ENCODE measurements around the gene DOCK1.

DOCK1 gene

GRCh38 chr10:127133225-127133624 lies 228.0 kb downstream of the DOCK1 start:
- Histone ChIP-seq H3K27ac (ENCODE audit: low read length) (no peak overlapping the region), H3K27me3 (ENCODE audit: insufficient read depth, low read length) (no peaks in the 10 kb centered on the region), H3K4me1 (ENCODE audit: insufficient read depth, low read length) (no peaks in the 10 kb centered on the region), H3K9me3 (ENCODE audit: insufficient read depth, low read depth, low read length) (no peaks in the 10 kb centered on the region), H3K4me3 (ENCODE audit: low read length) (no peak overlapping the region), H3K9ac (ENCODE audit: low read depth, low read length) (no peak overlapping the region), H3K36me3 (ENCODE audit: insufficient read depth, low read depth, low read length) (peaks cover 20% of the 10 kb centered on the region)

- H3K9me3 ChIP-seq (ENCODE audit: insufficient read depth, low read depth, low read length) = no peaks in the 10 kb centered on the region
- no peak overlapping the region for H3K9ac ChIP-seq (ENCODE audit: low read depth, low read length)
- no peaks in the 10 kb centered on the region for H3K4me1 ChIP-seq (ENCODE audit: insufficient read depth, low read length)
- no peak overlapping the region for H3K27ac ChIP-seq (ENCODE audit: low read length)
- H3K27me3 ChIP-seq (ENCODE audit: insufficient read depth, low read length) = no peaks in the 10 kb centered on the region
- peaks cover 14% of the 10 kb centered on the region for H3K36me3 ChIP-seq (ENCODE audit: insufficient read depth, low read depth, low read length)
- H3K4me3 ChIP-seq (ENCODE audit: low read length) = no peak overlapping the region
Measured at GRCh38 chr10:127133672-127134500, 228.7 kb downstream of the DOCK1 start.

- H3K9me3 ChIP-seq (ENCODE audit: insufficient read depth, low read depth, low read length) = no peaks in the 10 kb centered on the region
- no peak overlapping the region for H3K27ac ChIP-seq (ENCODE audit: low read length)
- no peak overlapping the region for H3K4me3 ChIP-seq (ENCODE audit: low read length)
- no peaks in the 10 kb centered on the region for H3K27me3 ChIP-seq (ENCODE audit: insufficient read depth, low read length)
- H3K9ac ChIP-seq (ENCODE audit: low read depth, low read length) = no peak overlapping the region
- H3K4me1 ChIP-seq (ENCODE audit: insufficient read depth, low read length) = no peaks in the 10 kb centered on the region
- H3K36me3 ChIP-seq (ENCODE audit: insufficient read depth, low read depth, low read length) = peaks cover 16% of the 10 kb centered on the region; the same call in 1 of the 2 replicates
Measured at GRCh38 chr10:127135844-127136577, 230.8 kb downstream of the DOCK1 start.

GRCh38 chr10:127137391-127137790 lies 232.2 kb downstream of the DOCK1 start:
- no peaks in the 10 kb centered on the region for H3K27me3 ChIP-seq (ENCODE audit: insufficient read depth, low read length)
- H3K9ac ChIP-seq (ENCODE audit: low read depth, low read length) = no peak overlapping the region
- no peaks in the 10 kb centered on the region for H3K9me3 ChIP-seq (ENCODE audit: insufficient read depth, low read depth, low read length)
- peaks cover 13% of the 10 kb centered on the region; the same call in 1 of the 2 replicates for H3K36me3 ChIP-seq (ENCODE audit: insufficient read depth, low read depth, low read length)
- no peak overlapping the region for H3K27ac ChIP-seq (ENCODE audit: low read length)
- no peak overlapping the region for H3K4me3 ChIP-seq (ENCODE audit: low read length)
- H3K4me1 ChIP-seq (ENCODE audit: insufficient read depth, low read length) = no peaks in the 10 kb centered on the region

- H3K9ac ChIP-seq (ENCODE audit: low read depth, low read length) = no peak overlapping the region
- H3K27ac ChIP-seq (ENCODE audit: low read length) = no peak overlapping the region
- no peaks in the 10 kb centered on the region for H3K27me3 ChIP-seq (ENCODE audit: insufficient read depth, low read length)
- H3K4me3 ChIP-seq (ENCODE audit: low read length) = no peak overlapping the region
- H3K9me3 ChIP-seq (ENCODE audit: insufficient read depth, low read depth, low read length) = no peaks in the 10 kb centered on the region
- 0 out of 2 replicates have a peak, but pooled peaks cover 3% of the 10 kb centered on the region for H3K36me3 ChIP-seq (ENCODE audit: insufficient read depth, low read depth, low read length)
- H3K4me1 ChIP-seq (ENCODE audit: insufficient read depth, low read length) = no peaks in the 10 kb centered on the region
Measured at GRCh38 chr10:127142136-127142535, 236.9 kb downstream of the DOCK1 start.

- H3K27ac ChIP-seq (ENCODE audit: low read length) = no peak overlapping the region
Measured at GRCh38 chr10:127142856-127143255, 237.6 kb downstream of the DOCK1 start.

GRCh38 chr10:127145173-127145572 lies 239.9 kb downstream of the DOCK1 start:
- Histone ChIP-seq H3K27ac (ENCODE audit: low read length) (no peak overlapping the region), H3K36me3 (ENCODE audit: insufficient read depth, low read depth, low read length) (no peaks in the 10 kb centered on the region), H3K9ac (ENCODE audit: low read depth, low read length) (no peak overlapping the region), H3K27me3 (ENCODE audit: insufficient read depth, low read length) (no peaks in the 10 kb centered on the region), H3K4me3 (ENCODE audit: low read length) (no peak overlapping the region), H3K4me1 (ENCODE audit: insufficient read depth, low read length) (peaks cover 12% of the 10 kb centered on the region), H3K9me3 (ENCODE audit: insufficient read depth, low read depth, low read length) (no peaks in the 10 kb centered on the region)

More at GRCh38 chr10:127142856-127143255, 237.6 kb downstream of the DOCK1 start:
- Histone ChIP-seq H3K9ac (ENCODE audit: low read depth, low read length) (no peak overlapping the region), H3K4me3 (ENCODE audit: low read length) (no peak overlapping the region), H3K4me1 (ENCODE audit: insufficient read depth, low read length) (no peaks in the 10 kb centered on the region), H3K27me3 (ENCODE audit: insufficient read depth, low read length) (no peaks in the 10 kb centered on the region), H3K36me3 (ENCODE audit: insufficient read depth, low read depth, low read length) (0 out of 2 replicates have a peak, but pooled peaks cover 3% of the 10 kb centered on the region), H3K9me3 (ENCODE audit: insufficient read depth, low read depth, low read length) (no peaks in the 10 kb centered on the region)

GRCh38 chr10:127146661-127147060 lies 241.4 kb downstream of the DOCK1 start:
- H3K4me3 ChIP-seq (ENCODE audit: low read length) = no peak overlapping the region
- no peaks in the 10 kb centered on the region for H3K36me3 ChIP-seq (ENCODE audit: insufficient read depth, low read depth, low read length)
- no peaks in the 10 kb centered on the region for H3K27me3 ChIP-seq (ENCODE audit: insufficient read depth, low read length)
- peaks cover 17% of the 10 kb centered on the region for H3K4me1 ChIP-seq (ENCODE audit: insufficient read depth, low read length)
- H3K9ac ChIP-seq (ENCODE audit: low read depth, low read length) = no peak overlapping the region
- H3K27ac ChIP-seq (ENCODE audit: low read length) = no peak overlapping the region
- no peaks in the 10 kb centered on the region for H3K9me3 ChIP-seq (ENCODE audit: insufficient read depth, low read depth, low read length)

GRCh38 chr10:127148066-127148932 lies 243.1 kb downstream of the DOCK1 start:
- Histone ChIP-seq H3K4me3 (ENCODE audit: low read length) (no peak overlapping the region), H3K27ac (ENCODE audit: low read length) (no peak overlapping the region), H3K36me3 (ENCODE audit: insufficient read depth, low read depth, low read length) (no peaks in the 10 kb centered on the region), H3K9me3 (ENCODE audit: insufficient read depth, low read depth, low read length) (no peaks in the 10 kb centered on the region), H3K27me3 (ENCODE audit: insufficient read depth, low read length) (no peaks in the 10 kb centered on the region), H3K9ac (ENCODE audit: low read depth, low read length) (no peak overlapping the region), H3K4me1 (ENCODE audit: insufficient read depth, low read length) (peaks cover 25% of the 10 kb centered on the region)

- Histone ChIP-seq H3K9ac (ENCODE audit: low read depth, low read length) (no peak overlapping the region), H3K27ac (ENCODE audit: low read length) (no peak overlapping the region), H3K27me3 (ENCODE audit: insufficient read depth, low read length) (no peaks in the 10 kb centered on the region), H3K4me3 (ENCODE audit: low read length) (no peak overlapping the region), H3K9me3 (ENCODE audit: insufficient read depth, low read depth, low read length) (no peaks in the 10 kb centered on the region), H3K4me1 (ENCODE audit: insufficient read depth, low read length) (peaks cover 25% of the 10 kb centered on the region), H3K36me3 (ENCODE audit: insufficient read depth, low read depth, low read length) (no peaks in the 10 kb centered on the region)
Measured at GRCh38 chr10:127148933-127149220, 243.6 kb downstream of the DOCK1 start.

- Histone ChIP-seq H3K9ac (ENCODE audit: low read depth, low read length) (no peak overlapping the region), H3K4me1 (ENCODE audit: insufficient read depth, low read length) (peaks cover 25% of the 10 kb centered on the region), H3K9me3 (ENCODE audit: insufficient read depth, low read depth, low read length) (no peaks in the 10 kb centered on the region), H3K27me3 (ENCODE audit: insufficient read depth, low read length) (no peaks in the 10 kb centered on the region), H3K27ac (ENCODE audit: low read length) (no peak overlapping the region), H3K36me3 (ENCODE audit: insufficient read depth, low read depth, low read length) (no peaks in the 10 kb centered on the region), H3K4me3 (ENCODE audit: low read length) (no peak overlapping the region)
Measured at GRCh38 chr10:127149501-127150081, 244.4 kb downstream of the DOCK1 start.

All from iPS-20b (cell line).